GM12873 (cell line): ENCODE data around the gene ATXN10.

Experiments used
- CTCF ChIP-seq: IDR thresholded peaks from 2 replicates; pipeline ENCODE4 v1.5.1; 2012; ENCODE audit warnings: low read depth, mild to moderate bottlenecking, moderate library complexity, low read length, control low read depth; ENCODE audit not compliant: insufficient read depth; ENCODE audit errors: missing control alignments

Gene ATXN10

GRCh38 chr22:45793892-45794291 is 122.3 kb downstream of the ATXN10 start:
- TF ChIP-seq CTCF: no peak

GRCh38 chr22:45799291-45799690 is 127.7 kb downstream of the ATXN10 start:
- no peak for TF ChIP-seq CTCF

GRCh38 chr22:45802054-45802453 is 130.4 kb downstream of the ATXN10 start:
- TF ChIP-seq CTCF: no peak

- no peak for TF ChIP-seq CTCF
Observed at GRCh38 chr22:45804319-45804985, 132.8 kb downstream of the ATXN10 start.

DNA sequence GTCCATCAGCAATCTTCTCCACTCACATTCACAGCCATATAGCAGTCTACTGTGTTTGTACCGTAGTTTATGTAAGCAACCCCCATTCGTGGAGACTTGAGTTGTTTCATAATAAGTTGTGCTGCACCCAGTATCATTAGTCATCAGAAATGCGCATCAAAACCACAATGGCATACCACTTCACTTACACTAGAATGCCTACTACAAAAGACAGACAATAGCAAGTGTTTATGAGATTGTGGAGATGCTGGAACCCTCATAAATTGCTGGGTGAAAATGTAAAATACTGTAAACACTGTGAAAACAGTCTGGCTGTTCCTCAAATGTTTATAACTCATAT is 133.3 kb downstream of the ATXN10 start:
- no peak for TF ChIP-seq CTCF

DNA sequence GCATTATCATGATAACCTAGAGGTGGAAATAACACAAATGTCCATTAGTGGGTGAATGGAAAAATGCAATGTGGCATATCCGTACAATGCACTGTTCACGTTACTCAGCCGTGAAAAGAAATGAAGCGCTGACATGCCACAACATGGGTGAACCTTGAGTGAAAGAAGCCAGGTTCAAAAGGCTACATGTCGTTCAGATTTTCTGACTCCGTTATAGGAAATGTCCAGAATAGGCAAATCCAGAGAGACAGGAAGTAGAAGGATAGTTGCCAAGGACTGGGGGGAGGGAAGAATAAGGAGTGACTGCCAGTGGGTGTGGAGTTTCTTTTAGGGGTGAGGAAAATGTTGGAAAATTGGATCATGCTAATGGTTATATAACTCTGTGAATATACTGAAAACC is 133.8 kb downstream of the ATXN10 start:
- TF ChIP-seq CTCF: no peak

GRCh38 chr22:45807156-45807915 is 135.7 kb downstream of the ATXN10 start:
- no peak for TF ChIP-seq CTCF
